HepG2 (cell line): ENCODE data around the gene FAM111A. TPM values are rescaled to one million over a fixed set of nuclear protein-coding genes. Genes with fewer than 3 reads are reported as not detected.

ENCODE experiments used
- GTF3A ChIP-seq: sonication (generic); formaldehyde crosslinking; conservative IDR thresholded peaks from 2 replicates; pipeline ENCODE4 v1.4.0; 2020; ENCODE audit warnings: mild to moderate bottlenecking, missing genetic modification reagents
- IRX3 ChIP-seq: sonication (generic); formaldehyde crosslinking; IDR thresholded peaks from 2 replicates; pipeline ENCODE4 v1.8.1; 2023; ENCODE audit warnings: mild to moderate bottlenecking, low read depth, missing genetic modification reagents, borderline replicate concordance
- MAFF ChIP-seq: IDR thresholded peaks from 2 replicates; pipeline ENCODE4 v1.6.1; 2011; ENCODE audit warnings: low read depth, low read length, improper control_type of control experiment
- RCOR2 ChIP-seq: IDR thresholded peaks from 2 replicates; pipeline ENCODE4 v1.6.1; 2016; ENCODE audit warnings: missing biosample characterization, missing genetic modification reagents
- SMC3 ChIP-seq: IDR thresholded peaks from 2 replicates; pipeline ENCODE4 v1.6.1; 2011; ENCODE audit warnings: low read length, improper control_type of control experiment
- STAG1 ChIP-seq: sonication (generic); formaldehyde crosslinking; IDR thresholded peaks from 2 replicates; pipeline ENCODE4 v1.4.0; 2020; ENCODE audit warnings: missing genetic modification reagents
- ZNF616 ChIP-seq: sonication (generic); formaldehyde crosslinking; IDR thresholded peaks from 2 replicates; pipeline ENCODE4 v1.5.0; 2020; ENCODE audit warnings: low read depth, mild to moderate bottlenecking, missing genetic modification reagents
- polyA plus RNA-seq, 8 experiments: library from polyadenylated mRNA; depleted of rRNA in 3 of 8; stranded (reverse) in 7 of 8; unstranded in 1 of 8; fragments of >200 nt; fragmentation: Illumina TruSeq in 4 of 8; extraction: Trizol in 4 of 8; gene quantifications; 2 replicates each; pipeline versions ENCODE4 v1.2.1 to v1.2.3, GENCODE V29; 2011 to 2016; ENCODE audit warnings: low read depth in 4 of 8, missing spikeins in 1 of 8, mixed read lengths in 1 of 8; ENCODE audit not compliant: insufficient read depth in 1 of 8
- total RNA-seq, 5 experiments: library from RNA; depleted of rRNA; stranded (reverse); fragments of >200 nt; fragmentation: Illumina TruSeq; extraction: Trizol; gene quantifications; 2 replicates each; pipeline ENCODE4 v1.2.3, GENCODE V29; 2016; ENCODE audit warnings: low read depth in 1 of 5
- TF ChIP-seq, protein P1 (sequence below), 2 experiments: IDR thresholded peaks; 2 replicates each; pipeline ENCODE4 v1.6.1; 2011 to 2012; ENCODE audit warnings: low read length in 2 of 2, borderline replicate concordance in 1 of 2, low read depth in 1 of 2, mild to moderate bottlenecking in 1 of 2, moderate library complexity in 1 of 2
- TF ChIP-seq, protein P2 (sequence below): sonication (generic); formaldehyde crosslinking; IDR thresholded peaks from 2 replicates; pipeline ENCODE4 v1.5.0; 2020; ENCODE audit warnings: mild to moderate bottlenecking, missing genetic modification reagents, moderate library complexity

Gene FAM111A
- total and polyA plus RNA-seq, 2 of the 13 experiments (the other 11 are each of a cell fraction or from before 2014, with no cell fraction given): 3.2 to 13.5 TPM

DNA sequence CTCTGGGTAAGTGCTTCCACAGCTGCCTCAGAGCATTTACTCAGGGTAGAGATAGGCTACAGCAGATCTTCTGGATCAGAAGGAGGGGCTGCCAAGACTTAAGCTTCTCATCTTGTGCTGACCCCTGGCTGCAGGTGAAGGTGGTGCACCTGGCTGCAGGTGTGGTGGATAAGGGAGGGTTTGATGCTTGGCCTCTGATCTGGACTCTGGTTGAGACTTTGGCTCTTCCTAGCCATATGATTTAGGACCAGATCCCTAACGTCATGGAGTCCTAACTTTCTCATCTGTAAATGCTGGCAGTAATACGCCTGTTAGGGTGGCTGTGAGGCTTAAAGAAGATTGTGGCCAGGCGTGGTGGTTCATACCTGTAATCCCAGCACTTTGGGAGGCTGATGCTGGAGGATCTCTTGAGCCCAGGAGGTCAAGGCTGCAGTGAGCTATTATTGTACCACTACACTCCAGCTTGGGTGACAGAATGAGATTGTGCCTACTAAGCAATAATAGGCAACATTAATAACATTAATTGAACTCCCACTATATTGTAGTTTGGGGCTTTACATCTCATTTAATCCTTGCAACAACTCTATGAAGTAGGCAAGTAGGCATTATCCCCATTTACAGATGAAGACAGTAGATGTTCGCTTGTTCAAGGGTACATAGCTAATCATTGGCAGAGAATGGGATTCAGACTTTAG lies 39.9 kb downstream of the FAM111A start (continued):
- TF ChIP-seq, protein P1, sequence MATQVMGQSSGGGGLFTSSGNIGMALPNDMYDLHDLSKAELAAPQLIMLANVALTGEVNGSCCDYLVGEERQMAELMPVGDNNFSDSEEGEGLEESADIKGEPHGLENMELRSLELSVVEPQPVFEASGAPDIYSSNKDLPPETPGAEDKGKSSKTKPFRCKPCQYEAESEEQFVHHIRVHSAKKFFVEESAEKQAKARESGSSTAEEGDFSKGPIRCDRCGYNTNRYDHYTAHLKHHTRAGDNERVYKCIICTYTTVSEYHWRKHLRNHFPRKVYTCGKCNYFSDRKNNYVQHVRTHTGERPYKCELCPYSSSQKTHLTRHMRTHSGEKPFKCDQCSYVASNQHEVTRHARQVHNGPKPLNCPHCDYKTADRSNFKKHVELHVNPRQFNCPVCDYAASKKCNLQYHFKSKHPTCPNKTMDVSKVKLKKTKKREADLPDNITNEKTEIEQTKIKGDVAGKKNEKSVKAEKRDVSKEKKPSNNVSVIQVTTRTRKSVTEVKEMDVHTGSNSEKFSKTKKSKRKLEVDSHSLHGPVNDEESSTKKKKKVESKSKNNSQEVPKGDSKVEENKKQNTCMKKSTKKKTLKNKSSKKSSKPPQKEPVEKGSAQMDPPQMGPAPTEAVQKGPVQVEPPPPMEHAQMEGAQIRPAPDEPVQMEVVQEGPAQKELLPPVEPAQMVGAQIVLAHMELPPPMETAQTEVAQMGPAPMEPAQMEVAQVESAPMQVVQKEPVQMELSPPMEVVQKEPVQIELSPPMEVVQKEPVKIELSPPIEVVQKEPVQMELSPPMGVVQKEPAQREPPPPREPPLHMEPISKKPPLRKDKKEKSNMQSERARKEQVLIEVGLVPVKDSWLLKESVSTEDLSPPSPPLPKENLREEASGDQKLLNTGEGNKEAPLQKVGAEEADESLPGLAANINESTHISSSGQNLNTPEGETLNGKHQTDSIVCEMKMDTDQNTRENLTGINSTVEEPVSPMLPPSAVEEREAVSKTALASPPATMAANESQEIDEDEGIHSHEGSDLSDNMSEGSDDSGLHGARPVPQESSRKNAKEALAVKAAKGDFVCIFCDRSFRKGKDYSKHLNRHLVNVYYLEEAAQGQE (IDR thresholded peaks at IDR 0.05; ENCODE audit: borderline replicate concordance in 1 of 2, low read depth in 1 of 2, low read length in 2 of 2): no peak
- TF ChIP-seq ZNF616 (CRISPR knock-in tag) (no peak), STAG1 (CRISPR knock-in tag) (peak; percentile 58), SMC3 (peak; percentile 28; the same call in 1 of the 2 replicates), RCOR2 (CRISPR knock-in tag) (no peak), MAFF (peak; percentile 62), IRX3 (no peak), GTF3A (CRISPR knock-in tag) (no peak)
- TF ChIP-seq, protein P2, sequence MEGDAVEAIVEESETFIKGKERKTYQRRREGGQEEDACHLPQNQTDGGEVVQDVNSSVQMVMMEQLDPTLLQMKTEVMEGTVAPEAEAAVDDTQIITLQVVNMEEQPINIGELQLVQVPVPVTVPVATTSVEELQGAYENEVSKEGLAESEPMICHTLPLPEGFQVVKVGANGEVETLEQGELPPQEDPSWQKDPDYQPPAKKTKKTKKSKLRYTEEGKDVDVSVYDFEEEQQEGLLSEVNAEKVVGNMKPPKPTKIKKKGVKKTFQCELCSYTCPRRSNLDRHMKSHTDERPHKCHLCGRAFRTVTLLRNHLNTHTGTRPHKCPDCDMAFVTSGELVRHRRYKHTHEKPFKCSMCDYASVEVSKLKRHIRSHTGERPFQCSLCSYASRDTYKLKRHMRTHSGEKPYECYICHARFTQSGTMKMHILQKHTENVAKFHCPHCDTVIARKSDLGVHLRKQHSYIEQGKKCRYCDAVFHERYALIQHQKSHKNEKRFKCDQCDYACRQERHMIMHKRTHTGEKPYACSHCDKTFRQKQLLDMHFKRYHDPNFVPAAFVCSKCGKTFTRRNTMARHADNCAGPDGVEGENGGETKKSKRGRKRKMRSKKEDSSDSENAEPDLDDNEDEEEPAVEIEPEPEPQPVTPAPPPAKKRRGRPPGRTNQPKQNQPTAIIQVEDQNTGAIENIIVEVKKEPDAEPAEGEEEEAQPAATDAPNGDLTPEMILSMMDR (CRISPR knock-in tag): peak; percentile 64
